Astrocyte (in vitro differentiated cells and primary cell): ENCODE results near the gene ARHGAP21. TPM values are rescaled to one million over a fixed set of nuclear protein-coding genes. Genes with fewer than 3 reads are reported as not detected.

Experiments used
- DNase-seq: peaks from one replicate; pipeline ENCODE4 v3.0.0-alpha.2; 2010; ENCODE audit warnings: low read depth
- FAIRE-seq: peaks from 2 replicates; lab custom pipeline; 2011; peaks lifted over from hg19 to GRCh38; lab: Jason Lieb, UNC
- H2AFZ ChIP-seq: 2 replicates; pipeline ENCODE4 v1.6.0; 2012; ENCODE audit warnings: low read depth, low read length, inconsistent platforms
- H3K27ac ChIP-seq: 2 replicates; pipeline ENCODE4 v1.5.1; 2011; ENCODE audit warnings: low read depth, low read length, inconsistent platforms
- H3K27me3 ChIP-seq: 2 replicates; pipeline ENCODE4 v1.6.0; 2011; ENCODE audit warnings: low read length, inconsistent platforms; ENCODE audit not compliant: insufficient read depth
- H3K36me3 ChIP-seq: 2 replicates; pipeline ENCODE4 v1.5.1; 2011; ENCODE audit warnings: low read length, inconsistent platforms; ENCODE audit not compliant: insufficient read depth
- H3K4me1 ChIP-seq: 2 replicates; pipeline ENCODE4 v1.5.1; 2011; ENCODE audit warnings: low read length, inconsistent platforms; ENCODE audit not compliant: insufficient read depth
- H3K4me2 ChIP-seq: 2 replicates; pipeline ENCODE4 v1.6.0; 2012; ENCODE audit warnings: low read length, inconsistent platforms
- H3K4me3 ChIP-seq: 2 replicates; pipeline ENCODE4 v1.5.1; 2011; ENCODE audit warnings: low read depth, mild to moderate bottlenecking, low read length, inconsistent platforms; ENCODE audit not compliant: insufficient read depth
- H3K79me2 ChIP-seq: 2 replicates; pipeline ENCODE4 v1.6.0; 2012; ENCODE audit warnings: mild to moderate bottlenecking, low read length, inconsistent platforms; ENCODE audit not compliant: insufficient read depth
- H3K9ac ChIP-seq: 2 replicates; pipeline ENCODE4 v1.6.0; 2012; ENCODE audit warnings: mild to moderate bottlenecking, low read length, inconsistent platforms
- H3K9me3 ChIP-seq: 2 replicates; pipeline ENCODE4 v1.5.1; 2012; ENCODE audit warnings: low read depth, mild to moderate bottlenecking, low read length, inconsistent platforms; ENCODE audit not compliant: insufficient read depth
- H4K20me1 ChIP-seq: 2 replicates; pipeline ENCODE4 v1.6.0; 2012; ENCODE audit warnings: low read length, inconsistent platforms; ENCODE audit not compliant: insufficient read depth
- H3K27ac Mint-ChIP-seq: one replicate; pipeline ENCODE4 v1.8.0; 2021; ENCODE audit warnings: mild to moderate bottlenecking, mixed read lengths; ENCODE audit not compliant: unreplicated experiment
- H3K27me3 Mint-ChIP-seq: one replicate; pipeline ENCODE4 v1.8.0; 2021; ENCODE audit warnings: low read depth, mixed read lengths; ENCODE audit not compliant: unreplicated experiment
- H3K36me3 Mint-ChIP-seq: one replicate; pipeline ENCODE4 v1.8.0; 2021; ENCODE audit warnings: low read depth, mixed read lengths; ENCODE audit not compliant: unreplicated experiment
- H3K4me1 Mint-ChIP-seq: one replicate; pipeline ENCODE4 v1.8.0; 2021; ENCODE audit warnings: low read depth, mixed read lengths; ENCODE audit not compliant: unreplicated experiment
- H3K4me3 Mint-ChIP-seq: one replicate; pipeline ENCODE4 v1.8.0; 2021; ENCODE audit warnings: mild to moderate bottlenecking, moderate library complexity, mixed read lengths; ENCODE audit not compliant: unreplicated experiment
- H3K9me3 Mint-ChIP-seq: one replicate; pipeline ENCODE4 v1.8.0; 2021; ENCODE audit warnings: mild to moderate bottlenecking, mixed read lengths; ENCODE audit not compliant: unreplicated experiment
- CTCF ChIP-seq: IDR thresholded peaks from 2 replicates; pipeline ENCODE4 v1.5.1; 2011; ENCODE audit warnings: low read depth, mild to moderate bottlenecking, inconsistent platforms, low read length, moderate library complexity; ENCODE audit not compliant: insufficient read depth
- EZH2 ChIP-seq: IDR thresholded peaks from 2 replicates; pipeline ENCODE4 v1.6.1; 2012; ENCODE audit warnings: mild to moderate bottlenecking, low read length, inconsistent platforms; ENCODE audit not compliant: insufficient read depth
- total RNA-seq: library from RNA; stranded (reverse); gene quantifications from 2 replicates; pipeline ENCODE4 v1.2.1, GENCODE V29; 2021

Gene ARHGAP21
- total RNA-seq, 1 donor from 2014 or later = 107 TPM

- no peak for FAIRE-seq
- Mint-ChIP-seq H3K36me3 (peaks cover 5% of the 10 kb centered on the region), H3K9me3 (no peaks in the 10 kb centered on the region), H3K27ac (no peak overlapping the region), H3K4me1 (peaks cover 3% of the 10 kb centered on the region), H3K27me3 (peaks cover 6% of the 10 kb centered on the region), H3K4me3 (no peak overlapping the region)
- Histone ChIP-seq H4K20me1 (no peaks in the 10 kb centered on the region), H3K27me3 (no peaks in the 10 kb centered on the region), H3K9me3 (no peaks in the 10 kb centered on the region), H3K79me2 (no peaks in the 10 kb centered on the region), H3K36me3 (no peaks in the 10 kb centered on the region), H3K4me3 (no peak overlapping the region), H2AFZ (no peak overlapping the region), H3K9ac (no peak overlapping the region), H3K4me2 (no peak overlapping the region), H3K4me1 (no peaks in the 10 kb centered on the region), H3K27ac (no peak overlapping the region)
- DNase-seq = no peak
- no peak for TF ChIP-seq CTCF
- no peak for TF ChIP-seq EZH2
Measured at GRCh38 chr10:24574578-24575155, 149.0 kb downstream of the ARHGAP21 start.

GRCh38 chr10:24574161-24574560 is 149.5 kb downstream of the ARHGAP21 start:
- H3K79me2 ChIP-seq = no peaks in the 10 kb centered on the region
- no peaks in the 10 kb centered on the region for H4K20me1 ChIP-seq
- H3K4me2 ChIP-seq = no peak overlapping the region
- H3K4me1 ChIP-seq = no peaks in the 10 kb centered on the region
- H3K4me3 ChIP-seq = no peak overlapping the region
- H3K9ac ChIP-seq = no peak overlapping the region
- H3K27ac ChIP-seq = no peak overlapping the region
- H3K36me3 Mint-ChIP-seq = peaks cover 5% of the 10 kb centered on the region
- TF ChIP-seq EZH2 (no peak), CTCF (no peak)
- no peaks in the 10 kb centered on the region for H3K36me3 ChIP-seq
- no peaks in the 10 kb centered on the region for H3K27me3 ChIP-seq
- H3K9me3 Mint-ChIP-seq = no peaks in the 10 kb centered on the region
- no peak overlapping the region for H3K4me3 Mint-ChIP-seq
- H3K27me3 Mint-ChIP-seq = peaks cover 8% of the 10 kb centered on the region
- peaks cover 3% of the 10 kb centered on the region for H3K4me1 Mint-ChIP-seq
- H3K9me3 ChIP-seq = no peaks in the 10 kb centered on the region
- FAIRE-seq (no peak), DNase-seq (no peak)
- H2AFZ ChIP-seq = no peak overlapping the region
- no peak overlapping the region for H3K27ac Mint-ChIP-seq

GRCh38 chr10:24571870-24572450 is 151.7 kb downstream of the ARHGAP21 start:
- no peak overlapping the region for H3K4me2 ChIP-seq
- H3K4me3 ChIP-seq = no peak overlapping the region
- no peaks in the 10 kb centered on the region for H3K27me3 ChIP-seq
- H3K9me3 Mint-ChIP-seq = no peaks in the 10 kb centered on the region
- H3K36me3 Mint-ChIP-seq = peaks cover 5% of the 10 kb centered on the region
- H3K27me3 Mint-ChIP-seq = peaks cover 8% of the 10 kb centered on the region
- FAIRE-seq = no peak
- no peaks in the 10 kb centered on the region for H3K4me1 ChIP-seq
- no peak for DNase-seq
- no peak overlapping the region for H3K9ac ChIP-seq
- H3K36me3 ChIP-seq = no peaks in the 10 kb centered on the region
- H3K27ac Mint-ChIP-seq = no peak overlapping the region
- no peaks in the 10 kb centered on the region for H4K20me1 ChIP-seq
- H3K4me1 Mint-ChIP-seq = peaks cover 3% of the 10 kb centered on the region
- no peak overlapping the region for H3K4me3 Mint-ChIP-seq
- H2AFZ ChIP-seq = no peak overlapping the region
- no peaks in the 10 kb centered on the region for H3K79me2 ChIP-seq
- no peaks in the 10 kb centered on the region for H3K9me3 ChIP-seq
- TF ChIP-seq CTCF (no peak), EZH2 (no peak)
- no peak overlapping the region for H3K27ac ChIP-seq
